Common myeloid progenitor, CD34-positive (primary cell): ENCODE measurements around the gene USHBP1.

Experiments used
- CTCF ChIA-PET: fragments of 350-600 bp; sonication (Branson Sonifier 250); formaldehyde crosslinking; loops from one replicate; lab custom pipeline; 2021; ENCODE audit warnings: antibody characterized with exemption; lab: Charles Lee
- POLR2A ChIA-PET: fragments of 350-600 bp; sonication (Branson Sonifier 250); formaldehyde crosslinking; loops from one replicate; lab custom pipeline; 2021; ENCODE audit warnings: antibody characterized with exemption; lab: Charles Lee
- DNase-seq, 3 donors: peaks; one replicate each; pipeline versions ENCODE4 v3.0.0 to v3.0.0-alpha.2; 2013
- H3K27ac ChIP-seq, 2 experiments: 1 replicate in 1 of 2; 2 replicates in 1 of 2; pipeline ENCODE4 v1.7.0; 2013; ENCODE audit warnings: inconsistent platforms in 2 of 2, low read length in 2 of 2, mild to moderate bottlenecking in 2 of 2, low read depth in 1 of 2, moderate library complexity in 1 of 2; ENCODE audit not compliant: severe bottlenecking in 2 of 2, insufficient read depth in 1 of 2, poor library complexity in 1 of 2
- H3K27me3 ChIP-seq, 5 experiments: replicated peaks in 2 of 5; 1 replicate in 3 of 5; 2 replicates in 2 of 5; pipeline versions ENCODE4 v1.6.1 to v1.7.0; 2013; ENCODE audit warnings: low read length in 4 of 5, mild to moderate bottlenecking in 2 of 5, moderate library complexity in 2 of 5, inconsistent platforms in 1 of 5; ENCODE audit not compliant: insufficient read depth in 5 of 5, control insufficient read depth in 4 of 5
- H3K36me3 ChIP-seq, 4 experiments: 1 replicate in 2 of 4; 2 replicates in 2 of 4; pipeline versions ENCODE4 v1.6.1 to v1.7.0; 2013; ENCODE audit warnings: low read length in 3 of 4, control low read depth in 1 of 4, mild to moderate bottlenecking in 1 of 4; ENCODE audit not compliant: control insufficient read depth in 4 of 4, insufficient read depth in 4 of 4
- H3K4me1 ChIP-seq, 4 experiments: 1 replicate in 3 of 4; 2 replicates in 1 of 4; pipeline versions ENCODE4 v1.6.1 to v1.7.1; 2013; ENCODE audit warnings: low read length in 3 of 4, mild to moderate bottlenecking in 3 of 4, control low read depth in 1 of 4, inconsistent platforms in 1 of 4, moderate library complexity in 1 of 4; ENCODE audit not compliant: control insufficient read depth in 4 of 4, insufficient read depth in 4 of 4; ENCODE audit errors: control extremely low read depth in 1 of 4
- H3K4me3 ChIP-seq, 7 experiments: 1 replicate in 4 of 7; 2 replicates in 3 of 7; pipeline versions ENCODE4 v1.5.1 to v1.7.0; 2013; ENCODE audit warnings: mild to moderate bottlenecking in 7 of 7, low read length in 6 of 7, moderate library complexity in 6 of 7, inconsistent platforms in 2 of 7, low read depth in 2 of 7, control low read depth in 1 of 7; ENCODE audit not compliant: insufficient read depth in 4 of 7, control insufficient read depth in 1 of 7; ENCODE audit errors: extremely low read depth in 1 of 7
- H3K9me3 ChIP-seq, 5 experiments: 1 replicate in 4 of 5; 2 replicates in 1 of 5; pipeline versions ENCODE4 v1.6.1 to v1.7.1; 2013; ENCODE audit warnings: low read length in 4 of 5, mild to moderate bottlenecking in 2 of 5, inconsistent platforms in 1 of 5, low read depth in 1 of 5, moderate library complexity in 1 of 5; ENCODE audit not compliant: control insufficient read depth in 4 of 5, insufficient read depth in 2 of 5; ENCODE audit errors: control extremely low read depth in 1 of 5
- WGBS: methylation state at CpG from one replicate; pipeline ENCODE4 v1.1.5; 2013; ENCODE audit not compliant: insufficient coverage; 5-methylcytosine and 5-hydroxymethylcytosine counted together

The USHBP1 gene

GRCh38 chr19:17216058-17216670 lies 48.4 kb downstream of the USHBP1 start:
- Histone ChIP-seq H3K4me1 (peaks cover 0 to 16% (median 16%) of the 10 kb centered on the region in 4 experiments), H3K27ac (peak overlapping the region in 1 of 2 experiments; percentile 88), H3K4me3 (peak overlapping the region in 5 of 7 experiments; percentile 76 to 87 (median 80)), H3K36me3 (peaks cover 8 to 42% (median 26%) of the 10 kb centered on the region in 4 experiments), H3K27me3 (no peaks in the 10 kb centered on the region), H3K9me3 (no peaks in the 10 kb centered on the region)
- WGBS: 98% methylated on average over 11 of the region's 13 CpGs
- ChIA-PET POLR2A (interaction anchor here (0.9 to 1.6 kb wide), 2 partner anchors 10 to 140 kb away, joined by 5 to 10 read pairs; partner anchors contain the start of genes MYO9B and OCEL1), CTCF (interaction anchor here (1.4 to 2.4 kb wide), 2 partner anchors 51 to 76 kb away, joined by 3 to 11 read pairs; partner anchors contain the start of gene BABAM1)
- DNase-seq: no peak

- ChIA-PET POLR2A (interaction anchor here (0.6 to 1.6 kb wide), 5 partner anchors 11 to 139 kb away, joined by 3 to 10 read pairs (median 5); partner anchors contain the start of genes BABAM1, MYO9B and OCEL1), CTCF (interaction anchor here (0.8 to 2.4 kb wide), 5 partner anchors 11 to 77 kb away, joined by 3 to 11 read pairs (median 3); partner anchors contain the start of gene BABAM1)
- Histone ChIP-seq H3K27ac (peak within 1 kb of the TSS; percentile 66 to 88), H3K36me3 (peaks cover 8 to 49% (median 31%) of the 10 kb centered on the region in 4 experiments), H3K4me3 (peak within 1 kb of the TSS; percentile 69 to 87 (median 80)), H3K4me1 (peaks cover 0 to 16% (median 16%) of the 10 kb centered on the region in 4 experiments), H3K9me3 (no peaks in the 10 kb centered on the region), H3K27me3 (no peaks in the 10 kb centered on the region)
- 3% methylated on average over 36 of the region's 56 CpGs for WGBS
- DNase-seq: peak; percentile 91 to 95 (median 95)
Observed at GRCh38 chr19:17215127-17215971, 49.2 kb downstream of the USHBP1 start, which contains the start of gene USE1. Gene USE1, plus strand, starts transcription at chr19:17215357. Its CDS starts 49 bp downstream, at chr19:17215406.

DNA sequence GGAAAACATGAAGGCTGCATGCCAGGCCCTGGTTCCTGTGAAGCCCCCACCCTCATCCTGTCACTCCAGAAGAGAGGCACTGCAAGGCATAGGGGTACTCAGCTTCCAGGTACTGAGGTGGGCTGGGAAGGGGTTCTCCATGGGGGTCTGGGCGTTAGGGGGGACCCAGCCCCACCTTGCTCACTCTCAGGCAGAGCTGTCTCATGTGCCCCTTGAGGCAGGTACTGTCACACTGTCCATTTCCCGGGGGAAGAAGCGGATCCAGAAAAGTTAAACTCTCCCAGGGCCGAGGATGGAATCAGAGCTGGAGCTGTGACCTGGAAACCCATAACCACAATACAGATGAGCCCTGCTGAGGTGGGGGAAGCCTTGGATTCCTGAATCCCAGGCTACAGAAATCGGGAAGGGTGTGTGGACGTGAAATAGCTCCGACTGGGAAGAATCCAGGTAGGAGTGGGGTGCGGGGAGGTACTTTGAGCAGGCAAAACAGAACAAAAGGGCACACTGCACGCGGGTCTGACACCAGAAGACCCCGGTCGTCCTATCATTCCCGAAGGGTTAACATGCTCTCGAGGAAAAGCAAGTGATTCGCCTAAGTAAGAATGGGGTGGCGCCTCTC lies 49.9 kb downstream of the USHBP1 start:
- Histone ChIP-seq H3K9me3 (no peaks in the 10 kb centered on the region), H3K27ac (peak overlapping the region; percentile 66 to 88), H3K4me3 (peak overlapping the region; percentile 69 to 87 (median 80)), H3K4me1 (peaks cover 0 to 16% (median 15%) of the 10 kb centered on the region in 4 experiments), H3K36me3 (peaks cover 10 to 56% (median 35%) of the 10 kb centered on the region in 4 experiments), H3K27me3 (no peaks in the 10 kb centered on the region)
- ChIA-PET POLR2A (interaction anchor here (0.6 to 1.6 kb wide), 4 partner anchors 11 to 52 kb away, joined by 3 to 10 read pairs (median 4); partner anchors contain the start of genes BABAM1 and OCEL1), CTCF (interaction anchor here (0.8 to 2.4 kb wide), 4 partner anchors 10 to 52 kb away, joined by 3 to 11 read pairs (median 4); partner anchors contain the start of gene BABAM1)
- 32% methylated on average over 15 of the region's 16 CpGs for WGBS
- DNase-seq: no peak

GRCh38 chr19:17213334-17213733 lies 51.2 kb downstream of the USHBP1 start:
- Histone ChIP-seq H3K9me3 (no peaks in the 10 kb centered on the region), H3K27ac (no peak overlapping the region), H3K36me3 (peaks cover 13 to 60% (median 39%) of the 10 kb centered on the region in 4 experiments), H3K27me3 (no peaks in the 10 kb centered on the region), H3K4me1 (peaks cover 0 to 16% (median 15%) of the 10 kb centered on the region in 4 experiments), H3K4me3 (no peak overlapping the region)
- CTCF ChIA-PET: no interaction called here
- 95% methylated on average over 5 of the region's 5 CpGs for WGBS
- POLR2A ChIA-PET: no interaction called here
- DNase-seq: no peak

DNA sequence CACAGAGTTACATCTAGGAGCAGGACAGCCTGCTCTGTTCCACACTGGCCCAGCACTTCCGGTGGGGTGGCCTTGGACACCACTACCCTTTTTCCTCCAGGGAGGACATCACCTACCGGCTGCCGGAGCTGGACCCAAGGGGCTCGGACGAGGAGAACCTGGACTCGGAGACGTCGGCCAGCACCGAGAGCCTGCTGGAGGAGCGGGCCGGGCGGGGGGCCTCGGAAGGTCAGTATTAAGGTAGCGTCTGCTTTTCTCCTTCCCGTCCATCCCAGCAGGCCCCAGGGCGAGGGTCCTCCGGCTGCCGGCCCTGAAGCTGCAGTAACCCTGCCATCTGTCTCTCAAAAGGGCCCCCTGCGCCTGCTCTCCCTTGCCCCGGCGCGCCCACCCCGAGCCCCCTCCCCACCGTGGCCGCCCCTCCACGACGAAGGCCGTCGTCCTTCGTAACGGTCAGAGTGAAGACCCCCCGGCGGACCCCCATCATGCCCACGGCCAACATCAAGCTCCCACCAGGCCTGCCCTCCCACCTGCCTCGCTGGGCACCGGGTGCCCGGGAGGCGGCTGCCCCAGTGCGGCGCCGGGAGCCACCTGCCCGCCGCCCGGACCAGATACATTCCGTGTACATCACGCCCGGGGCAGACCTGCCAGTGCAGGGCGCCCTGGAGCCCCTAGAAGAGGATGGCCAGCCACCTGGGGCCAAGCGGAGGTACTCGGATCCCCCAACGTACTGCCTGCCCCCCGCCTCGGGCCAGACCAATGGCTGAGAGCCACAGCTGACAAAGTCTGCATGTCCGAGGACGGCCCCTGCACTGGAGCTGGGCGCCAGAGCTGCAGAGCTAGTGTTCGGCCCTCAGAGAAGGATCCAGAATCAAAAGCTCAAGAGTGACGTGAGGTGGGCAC lies 52.7 kb downstream of the USHBP1 start:
- Histone ChIP-seq H3K4me3 (no peak overlapping the region), H3K36me3 (peaks cover 7 to 54% (median 37%) of the 10 kb centered on the region in 4 experiments), H3K27me3 (no peaks in the 10 kb centered on the region), H3K4me1 (peaks cover 0 to 16% (median 15%) of the 10 kb centered on the region in 4 experiments), H3K27ac (no peak overlapping the region), H3K9me3 (no peaks in the 10 kb centered on the region)
- ChIA-PET CTCF (no interaction called here), POLR2A (no interaction called here)
- 98% methylated on average over 40 of the region's 58 CpGs for WGBS
- no peak for DNase-seq

DNA sequence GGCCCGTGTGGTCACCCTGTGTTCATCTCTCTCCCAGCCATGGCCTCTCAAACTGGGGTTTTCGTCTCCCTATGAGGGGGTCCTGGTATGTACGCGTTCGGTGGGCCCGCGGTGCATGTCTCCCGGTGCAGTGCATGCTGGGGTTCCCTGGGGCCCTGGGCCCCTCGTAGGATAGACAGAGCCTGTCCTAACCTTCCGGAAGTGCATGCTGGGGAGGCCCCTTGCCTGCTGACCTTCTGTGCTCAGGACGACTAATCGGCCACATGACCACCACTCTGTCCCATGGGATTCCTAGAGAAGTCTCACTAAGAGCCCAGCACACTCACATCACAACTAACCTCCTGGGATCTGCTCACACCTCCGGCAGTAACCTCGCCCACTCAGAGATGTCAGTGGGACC lies 54.2 kb downstream of the USHBP1 start:
- no peak for DNase-seq
- Histone ChIP-seq H3K27me3 (no peaks in the 10 kb centered on the region), H3K4me3 (no peak overlapping the region), H3K27ac (no peak overlapping the region), H3K4me1 (peaks cover 0 to 9% (median 8%) of the 10 kb centered on the region in 4 experiments), H3K9me3 (no peaks in the 10 kb centered on the region), H3K36me3 (peaks cover 7 to 65% (median 46%) of the 10 kb centered on the region in 4 experiments)
- 98% methylated on average over 14 of the region's 14 CpGs for WGBS
- ChIA-PET CTCF (interaction anchor here (0.8 to 3.7 kb wide), 2 partner anchors 18 to 73 kb away, joined by 4 to 10 read pairs; no protein-coding TSS in a partner anchor), POLR2A (no interaction called here)
